Panc1 (cell line): ENCODE results near the gene IL17RB. TPM values are rescaled to one million over a fixed set of nuclear protein-coding genes. Genes with fewer than 3 reads are reported as not detected.

Source experiments
- ATAC-seq: fragments of 200-7000 bp; cut with Tn5 transposase; 2 replicates; pipeline ENCODE4 v1.9.1; 2020; ENCODE audit warnings: mild to moderate bottlenecking, moderate library complexity
- BruUV-seq: library from RNA; stranded (reverse); fragments of 400-500 nt; replicated peaks from 2 replicates; lab custom pipeline; 2021; lab: Mats Ljungman, UMichigan
- CTCF ChIA-PET: fragments of 300-600 bp; sonication (Branson Sonifier 250); formaldehyde crosslinking; loops from one replicate; lab custom pipeline; 2022; ENCODE audit warnings: antibody characterized with exemption; lab: Charles Lee
- POLR2A ChIA-PET: fragments of 300-600 bp; sonication (Branson Sonifier 250); formaldehyde crosslinking; loops from one replicate; lab custom pipeline; 2022; ENCODE audit warnings: antibody characterized with exemption; lab: Charles Lee
- DNase-seq: peaks from one replicate; pipeline ENCODE4 v3.0.0-alpha.2; 2010; ENCODE audit warnings: low read depth, low spot score
- H3K27ac ChIP-seq: 2 replicates; pipeline ENCODE4 v1.5.1; 2011; ENCODE audit warnings: mild to moderate bottlenecking, low read length, inconsistent platforms
- H3K27me3 ChIP-seq: fragments of 200-500 bp; sonication (Bioruptor generic); 2 replicates; pipeline ENCODE4 v1.6.0; 2014; ENCODE audit warnings: low read length, inconsistent platforms; ENCODE audit not compliant: control insufficient read depth, insufficient read depth
- H3K36me3 ChIP-seq: fragments of 200-500 bp; sonication (Bioruptor generic); 2 replicates; pipeline ENCODE4 v1.5.1; 2014; ENCODE audit warnings: inconsistent platforms, mild to moderate bottlenecking, low read length, moderate library complexity; ENCODE audit not compliant: control insufficient read depth, insufficient read depth
- H3K4me1 ChIP-seq: 2 replicates; pipeline ENCODE4 v1.5.1; 2011; ENCODE audit warnings: inconsistent platforms, mild to moderate bottlenecking, low read length, moderate library complexity; ENCODE audit not compliant: control insufficient read depth, insufficient read depth
- H3K4me3 ChIP-seq, 2 experiments: 2 replicates each; pipeline ENCODE4 v1.5.1; 2011 to 2012; ENCODE audit warnings: low read depth in 2 of 2, low read length in 2 of 2, mild to moderate bottlenecking in 2 of 2, inconsistent platforms in 1 of 2, moderate library complexity in 1 of 2
- H3K9me3 ChIP-seq: fragments of 200-500 bp; sonication (Bioruptor generic); 2 replicates; pipeline ENCODE4 v1.5.1; 2014; ENCODE audit warnings: low read depth, mild to moderate bottlenecking, inconsistent platforms, low read length, moderate library complexity; ENCODE audit not compliant: control insufficient read depth, insufficient read depth
- CTCF ChIP-seq: fragments of 450-650 bp; IDR thresholded peaks from 2 replicates; pipeline ENCODE4 v1.5.1; 2017; ENCODE audit warnings: mild to moderate bottlenecking
- POLR2AphosphoS5 ChIP-seq: IDR thresholded peaks from 2 replicates; pipeline ENCODE4 v1.6.1; 2012; ENCODE audit warnings: mild to moderate bottlenecking, low read depth, low read length, moderate library complexity
- REST ChIP-seq, 2 experiments: IDR thresholded peaks; 2 replicates each; pipeline ENCODE4 v1.6.1; 2011 to 2012; ENCODE audit warnings: low read depth in 2 of 2, control low read depth in 1 of 2, low read length in 1 of 2, mild to moderate bottlenecking in 1 of 2, moderate library complexity in 1 of 2; ENCODE audit not compliant: insufficient read depth in 1 of 2
- SIN3A ChIP-seq: IDR thresholded peaks from 2 replicates; pipeline ENCODE4 v1.6.1; 2012; ENCODE audit warnings: low read depth, mild to moderate bottlenecking, low read length, moderate library complexity, borderline replicate concordance; ENCODE audit not compliant: insufficient read depth
- TCF7L2 ChIP-seq: IDR thresholded peaks from 2 replicates; pipeline ENCODE4 v1.6.1; 2011; ENCODE audit warnings: mild to moderate bottlenecking, low read depth, low read length, inconsistent platforms
- in situ Hi-C: cut with HindIII; loops from 2 replicates; pipeline ENCODE4 v1.10.0; 2016; ENCODE audit warnings: low sequenced_read_pairs, low pct_unique_long_range_greater_than_20kb
- intact Hi-C: fragments of 100-400 bp; cut with micrococcal nuclease; formaldehyde crosslinking; loops from one replicate; pipeline ENCODE4 v1.10.0; 2022; ENCODE audit not compliant: unreplicated experiment
- total RNA-seq: library from RNA; stranded (reverse); gene quantifications from one replicate; pipeline ENCODE4 v1.2.1, GENCODE V29; 2021; ENCODE audit not compliant: unreplicated experiment

The IL17RB gene
- total RNA-seq, 1 experiment from 2014 or later, result 15.9 TPM

- TF ChIP-seq CTCF (no peak), POLR2AphosphoS5 (no peak), TCF7L2 (no peak), SIN3A (no peak), REST (IDR thresholded peaks at IDR 0.05; ENCODE audit: insufficient read depth in 1 of 2, low read depth in 2 of 2, low read length in 1 of 2) (no peak)
- Histone ChIP-seq H3K27me3 (no peaks in the 10 kb centered on the region), H3K27ac (no peak overlapping the region), H3K9me3 (no peaks in the 10 kb centered on the region), H3K36me3 (no peaks in the 10 kb centered on the region), H3K4me1 (peaks cover 2% of the 10 kb centered on the region), H3K4me3 (no peak overlapping the region)
- intact Hi-C loops (no loop called here), in situ Hi-C loops (no loop called here)
- ATAC-seq (no peak), DNase-seq (no peak)
- ChIA-PET POLR2A (no interaction called here), CTCF (no interaction called here)
- no TSS peak for BruUV-seq
Measured at GRCh38 chr3:53799338-53799865, 47.0 kb upstream of the IL17RB start.

GRCh38 chr3:53800041-53800906, 46.1 kb upstream of the IL17RB start:
- H3K27me3 ChIP-seq, result no peaks in the 10 kb centered on the region
- POLR2A ChIA-PET, result no interaction called here

More at GRCh38 chr3:53800041-53800906, 46.1 kb upstream of the IL17RB start:
- TF ChIP-seq SIN3A (no peak), CTCF (no peak), TCF7L2 (no peak), POLR2AphosphoS5 (no peak), REST (IDR thresholded peaks at IDR 0.05; ENCODE audit: insufficient read depth in 1 of 2, low read depth in 2 of 2, low read length in 1 of 2) (no peak)
- intact Hi-C loops, result no loop called here
- Histone ChIP-seq H3K9me3 (no peaks in the 10 kb centered on the region), H3K4me1 (peaks cover 11% of the 10 kb centered on the region), H3K4me3 (no peak overlapping the region), H3K36me3 (no peaks in the 10 kb centered on the region), H3K27ac (no peak overlapping the region)
- no peak for ATAC-seq
- DNase-seq, result no peak
- BruUV-seq, result no TSS peak
- CTCF ChIA-PET, result no interaction called here
- in situ Hi-C loops, result no loop called here
